NOMO-1 treated with dmso at 0.1 percent for 144 hours (cell line): ENCODE measurements around the gene SLC22A17.

Experiments
- DNase-seq: peaks from one replicate; lab custom pipeline; 2025; ENCODE audit not compliant: unreplicated experiment; lab: John Stamatoyannopoulos, UW

Gene SLC22A17

GRCh38 chr14:23308721-23309445 lies 43.8 kb downstream of the SLC22A17 start:
- no peak for DNase-seq

- no peak for DNase-seq
Measured at GRCh38 chr14:23307687-23308644, 44.7 kb downstream of the SLC22A17 start.

GRCh38 chr14:23307146-23307530 lies 45.5 kb downstream of the SLC22A17 start:
- no peak for DNase-seq

- peak; percentile 68 for DNase-seq
Measured at GRCh38 chr14:23306412-23307145, 46.1 kb downstream of the SLC22A17 start, which contains the start of gene BCL2L2. Gene BCL2L2, plus strand, starts transcription at chr14:23306833. Its CDS starts 935 bp downstream, at chr14:23307768.

- no peak for DNase-seq
Measured at GRCh38 chr14:23302290-23303225, 50.1 kb downstream of the SLC22A17 start, which contains the start of gene PPP1R3E. Gene PPP1R3E, minus strand, starts transcription at chr14:23302859. Its CDS starts 283 bp downstream, at chr14:23302576.

- no peak for DNase-seq
Measured at GRCh38 chr14:23301969-23302289, 50.8 kb downstream of the SLC22A17 start.

- DNase-seq: peak; percentile 99
Measured at GRCh38 chr14:23301288-23301968, 51.3 kb downstream of the SLC22A17 start.

GRCh38 chr14:23300687-23301223 lies 51.9 kb downstream of the SLC22A17 start:
- DNase-seq: no peak

GRCh38 chr14:23299986-23300686 lies 52.6 kb downstream of the SLC22A17 start:
- DNase-seq: no peak

- DNase-seq: no peak
Measured at GRCh38 chr14:23299211-23299957, 53.3 kb downstream of the SLC22A17 start.

- DNase-seq: no peak
Measured at GRCh38 chr14:23297611-23298277, 54.9 kb downstream of the SLC22A17 start.

- no peak for DNase-seq
Measured at GRCh38 chr14:23297096-23297495, 55.6 kb downstream of the SLC22A17 start.
